NCI-H774 (cell line): ENCODE data around the gene DNAH10.

Experiments
- DNase-seq: peaks from one replicate; lab custom pipeline; 2025; lab: John Stamatoyannopoulos, UW

Gene DNAH10

GRCh38 chr12:123882161-123882705 lies 120.1 kb downstream of the DNAH10 start:
- no peak for DNase-seq

GRCh38 chr12:123886258-123886657 lies 124.2 kb downstream of the DNAH10 start:
- DNase-seq, result no peak

- DNase-seq, result no peak
These were observed 125.0 kb downstream of the DNAH10 start for GRCh38 chr12:123886931-123887582.

DNA sequence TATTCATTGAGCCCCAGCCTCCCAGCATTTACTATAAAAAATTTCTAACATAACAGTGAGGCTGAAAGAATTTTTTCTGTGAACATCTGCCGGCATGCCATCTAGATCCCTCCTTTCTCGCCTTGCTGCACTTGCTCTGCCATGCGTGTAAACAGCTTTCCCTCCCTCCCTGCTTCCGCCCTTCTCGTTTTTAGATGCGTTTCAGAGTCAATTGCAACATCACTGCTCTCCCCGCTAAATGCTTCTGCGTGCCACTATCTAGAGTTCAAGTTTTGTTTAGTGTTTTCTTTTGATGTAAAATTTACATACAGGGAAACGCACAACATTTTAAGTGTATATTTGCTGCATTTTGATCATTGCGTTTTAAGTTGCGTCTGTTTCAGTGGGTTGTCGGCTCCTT lies 126.9 kb downstream of the DNAH10 start:
- no peak for DNase-seq

- no peak for DNase-seq
These were observed 127.9 kb downstream of the DNAH10 start for GRCh38 chr12:123889848-123890535.

DNA sequence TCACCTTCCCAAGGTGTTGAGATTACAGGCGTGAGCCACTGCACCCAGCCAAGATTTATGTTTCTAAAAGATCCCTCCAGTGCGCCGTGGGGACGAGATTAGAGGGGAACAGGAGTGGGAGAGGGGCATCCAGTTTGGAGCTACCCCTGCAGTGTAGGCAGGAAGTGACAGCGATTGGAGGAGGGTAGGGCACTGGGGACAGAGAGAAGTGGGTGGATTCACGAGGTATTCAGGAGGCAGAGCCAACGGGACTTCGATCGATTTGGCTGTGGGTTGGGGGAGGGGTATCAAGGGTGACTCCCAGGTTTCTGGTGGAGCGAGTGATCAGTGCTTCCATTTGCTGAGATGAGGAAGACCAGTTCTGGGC lies 128.4 kb downstream of the DNAH10 start:
- no peak for DNase-seq

- DNase-seq, result no peak
These were observed 128.9 kb downstream of the DNAH10 start for GRCh38 chr12:123891011-123891410.

DNA sequence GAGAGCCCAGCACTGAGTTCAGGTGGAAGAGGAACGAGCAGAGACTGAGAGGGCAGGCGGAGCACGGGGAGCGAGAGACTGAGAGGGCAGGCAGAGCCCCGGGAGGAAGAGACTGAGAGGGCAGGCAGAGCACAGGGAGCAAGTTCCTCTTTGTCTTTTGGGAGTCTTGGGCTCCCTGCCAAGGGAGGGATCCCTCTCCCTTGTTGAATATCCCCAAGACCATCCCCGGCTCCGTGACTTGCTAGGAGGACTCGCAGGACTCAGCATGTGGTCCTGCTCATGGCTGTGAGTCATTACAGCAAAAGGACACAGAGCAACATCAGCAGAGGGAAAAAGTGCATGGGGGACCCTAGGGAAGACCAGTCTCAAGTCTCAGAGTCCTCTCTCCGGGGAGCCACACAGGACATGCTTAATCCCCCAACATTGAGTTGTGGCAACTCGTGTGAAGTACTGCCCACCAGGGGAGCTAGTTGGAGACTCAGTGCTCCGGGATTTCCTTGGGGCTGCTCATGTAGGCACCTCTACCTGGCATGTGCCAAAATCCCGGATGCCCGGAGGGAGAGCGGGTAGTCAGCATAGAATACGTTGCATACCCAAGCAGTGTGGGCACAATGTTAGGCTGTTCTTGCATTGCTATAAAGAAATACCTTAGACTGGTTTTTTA lies 129.5 kb downstream of the DNAH10 start:
- DNase-seq, result no peak

DNA sequence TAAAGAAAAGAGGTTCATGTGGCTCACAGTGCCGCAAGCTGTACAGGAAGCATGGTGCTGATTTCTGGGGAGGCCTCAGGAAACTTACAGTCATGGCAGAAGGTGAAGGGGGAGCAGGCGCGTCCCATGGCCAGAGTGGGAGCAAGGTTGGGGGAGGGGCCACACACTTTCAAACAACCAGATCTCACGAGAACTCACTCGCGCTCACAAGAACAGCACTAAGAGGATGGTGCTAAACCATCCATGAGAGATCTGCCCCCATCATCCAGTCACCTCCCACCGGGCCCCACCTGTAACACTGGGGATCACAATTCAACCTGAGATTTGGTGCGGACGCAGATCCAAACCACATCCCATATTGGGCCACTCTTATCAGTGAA lies 130.1 kb downstream of the DNAH10 start:
- no peak for DNase-seq

GRCh38 chr12:123892853-123893252 lies 130.8 kb downstream of the DNAH10 start:
- no peak for DNase-seq

GRCh38 chr12:123893276-123893675 lies 131.2 kb downstream of the DNAH10 start:
- DNase-seq, result no peak

- no peak for DNase-seq
These were observed 132.8 kb downstream of the DNAH10 start for GRCh38 chr12:123894823-123895345.

DNA sequence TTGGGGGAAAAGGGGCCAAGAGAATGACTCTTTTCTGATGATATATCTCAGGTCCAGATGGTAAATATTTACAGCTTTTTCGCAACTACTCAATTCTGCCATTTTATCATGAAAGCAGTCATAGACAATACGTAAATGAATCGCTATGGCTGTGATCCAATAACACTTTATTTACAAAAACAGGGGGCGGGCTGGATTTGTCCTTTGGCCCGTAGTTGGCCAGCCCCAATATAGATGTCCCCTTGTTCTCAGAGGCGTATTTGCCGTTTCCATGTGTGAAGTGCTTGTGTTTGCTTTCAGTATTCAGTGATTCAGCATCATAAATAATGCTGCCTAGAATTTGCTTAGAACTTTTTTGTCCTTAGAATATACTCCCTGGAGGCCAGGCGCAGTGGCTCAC lies 133.3 kb downstream of the DNAH10 start:
- DNase-seq, result peak; percentile 59

- no peak for DNase-seq
These were observed 134.7 kb downstream of the DNAH10 start for GRCh38 chr12:123896767-123897166.

- DNase-seq, result no peak
These were observed 135.1 kb downstream of the DNAH10 start for GRCh38 chr12:123897221-123897620.

- no peak for DNase-seq
These were observed 136.6 kb downstream of the DNAH10 start for GRCh38 chr12:123898673-123899072.

GRCh38 chr12:123899368-123899767 lies 137.3 kb downstream of the DNAH10 start:
- DNase-seq, result no peak

DNA sequence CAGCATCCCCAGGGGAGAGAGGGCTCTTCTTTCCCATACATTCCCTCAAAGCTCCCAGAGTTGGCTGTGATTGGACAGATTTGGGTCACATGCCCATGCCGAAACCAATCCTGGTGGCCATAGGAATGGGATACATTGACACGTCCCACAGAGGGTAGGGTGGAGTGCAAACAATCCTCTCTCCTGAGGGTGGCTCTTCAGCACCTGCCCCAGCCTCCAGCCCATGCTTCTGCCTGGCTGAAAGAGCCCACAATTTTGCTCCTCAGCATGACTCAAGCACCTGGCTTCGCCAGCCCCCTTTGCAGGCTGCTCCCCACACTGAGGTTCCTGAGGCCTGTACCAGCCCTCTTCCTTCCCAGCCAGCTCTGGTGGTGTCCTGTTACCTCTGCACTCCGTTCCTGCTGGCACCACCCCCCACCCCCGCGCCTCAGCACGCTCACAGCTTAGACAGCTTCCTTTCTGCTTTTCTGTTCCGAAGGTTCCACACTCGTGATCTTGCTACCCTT lies 138.8 kb downstream of the DNAH10 start:
- DNase-seq, result no peak

DNA sequence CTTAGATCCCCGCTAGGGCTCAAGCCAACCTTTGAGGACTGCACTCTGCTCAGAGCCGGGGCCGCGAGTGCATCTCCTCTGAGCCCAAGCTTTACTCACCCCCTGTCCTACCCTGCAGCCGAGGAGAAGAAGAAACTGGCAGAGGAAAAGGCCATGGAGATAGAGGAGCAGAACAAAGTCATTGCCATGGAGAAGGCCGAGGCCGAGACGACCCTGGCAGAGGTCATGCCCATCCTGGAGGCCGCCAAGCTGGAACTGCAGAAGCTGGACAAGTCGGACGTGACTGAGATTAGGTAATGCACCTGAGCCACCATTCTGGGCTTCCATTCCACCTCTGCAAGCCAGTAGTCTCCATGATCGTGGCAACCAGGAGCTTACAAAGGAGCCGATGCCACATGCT lies 140.7 kb downstream of the DNAH10 start:
- DNase-seq, result no peak

DNA sequence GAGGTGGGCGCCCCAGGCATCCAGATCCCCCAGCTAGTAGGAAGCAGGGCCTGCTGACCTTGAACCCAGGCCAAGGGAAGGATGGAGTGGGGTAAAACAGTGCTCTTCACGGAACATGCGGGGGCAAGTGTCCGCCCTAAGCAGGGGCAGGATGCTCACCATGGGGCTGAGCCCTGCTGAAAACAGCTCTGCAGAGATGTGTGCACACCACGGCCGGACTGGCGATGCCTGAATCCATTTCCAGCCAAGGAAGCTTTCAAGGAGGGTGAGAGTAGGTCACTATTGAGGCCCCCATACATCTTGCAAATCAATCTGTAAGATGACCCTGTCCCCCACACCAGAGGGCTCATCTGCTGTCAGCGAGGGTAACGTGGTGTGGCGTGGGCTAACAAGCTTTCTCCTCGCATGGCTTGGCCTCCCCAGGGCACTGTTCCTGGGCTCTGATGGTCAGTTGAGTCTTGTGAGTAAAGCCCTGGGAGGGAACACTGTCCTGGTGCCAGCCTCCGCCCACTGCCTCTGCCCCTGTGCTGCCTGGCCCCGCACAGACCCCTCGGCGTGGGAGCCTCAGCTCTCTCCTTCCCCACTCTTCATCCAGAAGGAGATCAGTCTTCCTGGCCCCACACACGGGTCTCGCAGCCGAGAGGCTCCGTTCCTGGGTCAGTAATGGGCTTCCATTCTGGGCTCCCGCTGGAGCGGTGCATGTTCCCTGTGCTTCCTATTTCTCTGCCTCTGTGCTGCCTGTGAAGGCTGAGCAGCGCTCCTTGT lies 141.4 kb downstream of the DNAH10 start:
- DNase-seq, result no peak

DNA sequence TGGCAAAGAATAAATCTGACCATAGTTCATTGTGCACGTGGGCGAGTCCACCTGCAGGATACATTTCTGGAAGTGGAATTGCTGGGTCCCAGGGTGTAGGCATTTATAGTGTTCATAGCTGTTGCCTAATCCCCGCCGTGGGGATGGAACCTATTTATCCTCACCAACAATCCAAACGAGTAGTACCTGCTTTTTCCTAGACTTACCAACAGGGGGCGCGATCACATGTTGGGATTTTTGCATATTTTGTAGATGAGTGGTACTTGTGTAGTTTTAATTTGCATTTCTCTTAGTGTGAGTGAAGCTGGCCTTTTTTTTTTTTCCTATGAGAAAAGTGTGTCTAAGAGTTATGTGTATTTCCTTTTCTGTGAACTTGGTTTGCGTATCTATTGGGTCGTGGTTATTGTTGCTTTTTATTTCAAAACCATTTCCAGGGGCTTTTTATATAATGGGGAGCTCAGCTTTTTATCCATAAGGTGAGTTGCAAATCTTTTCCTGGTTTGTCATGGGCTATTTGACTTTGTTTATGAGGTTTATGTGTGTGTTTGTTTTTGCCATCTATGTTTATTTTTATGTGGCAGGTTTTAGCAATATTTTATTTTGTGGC lies 143.3 kb downstream of the DNAH10 start:
- peak; percentile 48 for DNase-seq
